HepG2 (cell line): ENCODE measurements around the gene ZFP69. TPM values are rescaled to one million over a fixed set of nuclear protein-coding genes. Genes with fewer than 3 reads are reported as not detected.

ENCODE experiments used
- ASH2L ChIP-seq: fragments of 300-600, 200-600 bp; sonication (generic); IDR thresholded peaks from 2 replicates; pipeline ENCODE4 v1.7.0; 2017; ENCODE audit warnings: low read depth, mild to moderate bottlenecking, moderate library complexity, mixed read lengths, low read length; ENCODE audit not compliant: insufficient read length
- ATRX ChIP-seq: sonication (generic); formaldehyde crosslinking; IDR thresholded peaks from 2 replicates; pipeline ENCODE4 v1.4.0; 2020; ENCODE audit warnings: missing genetic modification reagents, borderline replicate concordance
- CEBPG ChIP-seq: IDR thresholded peaks from 2 replicates; pipeline ENCODE4 v1.6.1; 2016
- EP300 ChIP-seq, 3 experiments: sonication (generic) in 1 of 3; formaldehyde crosslinking in 1 of 3; IDR thresholded peaks; 2 replicates each; pipeline versions ENCODE4 v1.5.1 to v1.6.1; 2011 to 2020; ENCODE audit warnings: low read depth in 2 of 3, low read length in 2 of 3, borderline replicate concordance in 1 of 3, improper control_type of control experiment in 1 of 3, mild to moderate bottlenecking in 1 of 3, missing genetic modification reagents in 1 of 3, moderate library complexity in 1 of 3
- ERF ChIP-seq: IDR thresholded peaks from 2 replicates; pipeline ENCODE4 v1.6.1; 2018; ENCODE audit warnings: missing biosample characterization, missing genetic modification reagents
- ETV6 ChIP-seq: sonication (generic); formaldehyde crosslinking; conservative IDR thresholded peaks from 2 replicates; pipeline ENCODE4 v1.4.0; 2020; ENCODE audit warnings: missing genetic modification reagents
- FIP1L1 ChIP-seq: fragments of 200-400 bp; formaldehyde crosslinking; IDR thresholded peaks from 2 replicates; pipeline ENCODE4 v1.6.1; 2018; ENCODE audit warnings: low read depth, mild to moderate bottlenecking, low read length, moderate library complexity, borderline replicate concordance; ENCODE audit not compliant: insufficient read depth
- FLYWCH1 ChIP-seq: sonication (generic); formaldehyde crosslinking; IDR thresholded peaks from 2 replicates; pipeline ENCODE4 v1.8.1; 2023; ENCODE audit warnings: mild to moderate bottlenecking, missing genetic modification reagents
- FOXC1 ChIP-seq: sonication (generic); formaldehyde crosslinking; IDR thresholded peaks from 2 replicates; pipeline ENCODE4 v1.8.0; 2022; ENCODE audit warnings: mild to moderate bottlenecking, missing genetic modification reagents, borderline replicate concordance
- FOXK1 ChIP-seq: sonication (generic); formaldehyde crosslinking; IDR thresholded peaks from 2 replicates; pipeline ENCODE4 v1.4.0; 2020; ENCODE audit warnings: low read depth, missing genetic modification reagents, borderline replicate concordance
- GLI4 ChIP-seq: sonication (generic); formaldehyde crosslinking; IDR thresholded peaks from 2 replicates; pipeline ENCODE4 v1.5.1; 2020; ENCODE audit warnings: missing genetic modification reagents, mild to moderate bottlenecking, moderate library complexity, borderline replicate concordance
- HNRNPH1 ChIP-seq: fragments of 200-400 bp; formaldehyde crosslinking; optimal IDR thresholded peaks from 2 replicates; pipeline ENCODE3; 2017; ENCODE audit warnings: mild to moderate bottlenecking, low read depth, low read length
- HOXA5 ChIP-seq: sonication (generic); formaldehyde crosslinking; IDR thresholded peaks from 2 replicates; pipeline ENCODE4 v1.4.0; 2020; ENCODE audit warnings: missing genetic modification reagents
- IKZF1 ChIP-seq: fragments of 450-650 bp; IDR thresholded peaks from 2 replicates; pipeline ENCODE4 v1.7.1; 2016
- KLF9 ChIP-seq: IDR thresholded peaks from 2 replicates; pipeline ENCODE4 v1.6.1; 2016; ENCODE audit warnings: low read depth
- MIXL1 ChIP-seq: IDR thresholded peaks from 2 replicates; pipeline ENCODE4 v1.6.1; 2016
- NFE2L2 ChIP-seq: fragments of 150-350 bp; IDR thresholded peaks from 2 replicates; pipeline ENCODE4 v1.6.1; 2014; ENCODE audit warnings: low read length
- NONO ChIP-seq, 2 experiments: fragments of 450-650 bp in 1 of 2; sonication (generic) in 1 of 2; formaldehyde crosslinking in 1 of 2; IDR thresholded peaks in 1 of 2; conservative IDR thresholded peaks in 1 of 2; 2 replicates each; pipeline versions ENCODE4 v1.6.1 to v1.8.0; 2017 to 2022; ENCODE audit warnings: mild to moderate bottlenecking in 1 of 2, missing genetic modification reagents in 1 of 2, moderate library complexity in 1 of 2
- RCOR2 ChIP-seq: IDR thresholded peaks from 2 replicates; pipeline ENCODE4 v1.6.1; 2016; ENCODE audit warnings: missing biosample characterization, missing genetic modification reagents
- SNRNP70 ChIP-seq: fragments of 200-400 bp; formaldehyde crosslinking; IDR thresholded peaks from 2 replicates; pipeline ENCODE4 v1.6.1; 2017; ENCODE audit warnings: mild to moderate bottlenecking, low read depth, low read length, moderate library complexity
- THAP11 ChIP-seq: IDR thresholded peaks from 2 replicates; pipeline ENCODE4 v1.6.1; 2016; ENCODE audit warnings: missing biosample characterization, missing genetic modification reagents
- TOPORS ChIP-seq: sonication (generic); formaldehyde crosslinking; IDR thresholded peaks from 2 replicates; pipeline ENCODE4 v1.8.0; 2023; ENCODE audit warnings: mild to moderate bottlenecking, missing genetic modification reagents
- WIZ ChIP-seq: sonication (generic); formaldehyde crosslinking; IDR thresholded peaks from 2 replicates; pipeline ENCODE4 v1.5.1; 2020; ENCODE audit warnings: mild to moderate bottlenecking, missing genetic modification reagents
- ZNF138 ChIP-seq: sonication (generic); formaldehyde crosslinking; IDR thresholded peaks from 2 replicates; pipeline ENCODE4 v1.5.0; 2020; ENCODE audit warnings: mild to moderate bottlenecking, low read depth, missing genetic modification reagents
- ZNF333 ChIP-seq: sonication (generic); formaldehyde crosslinking; IDR thresholded peaks from 2 replicates; pipeline ENCODE4 v1.4.0; 2020; ENCODE audit warnings: mild to moderate bottlenecking, missing genetic modification reagents, borderline replicate concordance
- ZNF562 ChIP-seq: sonication (generic); formaldehyde crosslinking; IDR thresholded peaks from 2 replicates; pipeline ENCODE4 v1.8.0; 2022; ENCODE audit warnings: missing genetic modification reagents, borderline replicate concordance
- ZNF713 ChIP-seq: sonication (generic); formaldehyde crosslinking; IDR thresholded peaks from 2 replicates; pipeline ENCODE4 v1.4.0; 2020; ENCODE audit warnings: mild to moderate bottlenecking, missing genetic modification reagents
- polyA plus RNA-seq, 8 experiments: library from polyadenylated mRNA; depleted of rRNA in 3 of 8; stranded (reverse) in 7 of 8; unstranded in 1 of 8; fragments of >200 nt; fragmentation: Illumina TruSeq in 4 of 8; extraction: Trizol in 4 of 8; gene quantifications; 2 replicates each; pipeline versions ENCODE4 v1.2.1 to v1.2.3, GENCODE V29; 2011 to 2016; ENCODE audit warnings: low read depth in 4 of 8, missing spikeins in 1 of 8, mixed read lengths in 1 of 8; ENCODE audit not compliant: insufficient read depth in 1 of 8
- total RNA-seq, 5 experiments: library from RNA; depleted of rRNA; stranded (reverse); fragments of >200 nt; fragmentation: Illumina TruSeq; extraction: Trizol; gene quantifications; 2 replicates each; pipeline ENCODE4 v1.2.3, GENCODE V29; 2016; ENCODE audit warnings: low read depth in 1 of 5
- TF ChIP-seq, protein P1 (sequence below): sonication (generic); formaldehyde crosslinking; IDR thresholded peaks from 2 replicates; pipeline ENCODE4 v1.8.1; 2023; ENCODE audit warnings: missing genetic modification reagents, mild to moderate bottlenecking, borderline replicate concordance
- TF ChIP-seq, protein P2 (sequence below): IDR thresholded peaks from 2 replicates; pipeline ENCODE4 v1.6.1; 2012; ENCODE audit warnings: low read length, improper control_type of control experiment
- TF ChIP-seq, protein P3 (sequence below): sonication (generic); formaldehyde crosslinking; IDR thresholded peaks from 2 replicates; pipeline ENCODE4 v1.4.0; 2020; ENCODE audit warnings: mild to moderate bottlenecking, missing genetic modification reagents

ZFP69 gene
- total and polyA plus RNA-seq, 2 of the 13 experiments (the other 11 are each of a cell fraction or from before 2014, with no cell fraction given) = 2.6 to 5.6 TPM

DNA sequence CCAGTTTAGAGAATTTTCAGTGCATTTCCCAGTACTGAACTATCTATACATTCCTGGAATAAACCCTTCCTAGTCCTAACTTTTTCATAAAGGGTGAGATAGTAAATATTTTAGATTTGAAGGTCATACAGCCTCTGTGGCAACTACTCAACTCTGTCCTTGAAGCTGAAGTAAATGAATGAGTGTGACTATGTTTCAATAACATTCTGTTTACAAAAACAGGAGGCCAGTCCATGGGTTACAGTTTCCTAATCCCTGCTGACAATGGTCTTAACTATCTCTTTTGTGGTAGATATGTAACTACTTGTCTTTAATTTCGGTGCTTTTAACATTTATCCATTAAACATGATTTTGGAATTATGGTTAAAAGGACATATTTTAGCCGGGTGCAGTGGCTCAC, 58.6 kb downstream of the ZFP69 start (continued):
- TF ChIP-seq FIP1L1 = no peak
- no peak for TF ChIP-seq IKZF1
- TF ChIP-seq, protein P1, sequence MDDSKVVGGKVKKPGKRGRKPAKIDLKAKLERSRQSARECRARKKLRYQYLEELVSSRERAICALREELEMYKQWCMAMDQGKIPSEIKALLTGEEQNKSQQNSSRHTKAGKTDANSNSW (CRISPR knock-in tag) = no peak
- TF ChIP-seq CEBPG (CRISPR knock-in tag) = peak; percentile 87
- no peak for TF ChIP-seq WIZ (CRISPR knock-in tag)
- TF ChIP-seq HOXA5 (CRISPR knock-in tag) = peak; percentile 66; the same call in 1 of the 2 replicates
- no peak for TF ChIP-seq NONO (IDR thresholded peaks at IDR 0.05)
- 0 out of 2 replicates have a peak, but pooled peaks have one; percentile 50 for TF ChIP-seq NONO (CRISPR knock-in tag; conservative IDR thresholded peaks at IDR 0.05)
- no peak for TF ChIP-seq ZNF138 (CRISPR knock-in tag)
- TF ChIP-seq, protein P2, sequence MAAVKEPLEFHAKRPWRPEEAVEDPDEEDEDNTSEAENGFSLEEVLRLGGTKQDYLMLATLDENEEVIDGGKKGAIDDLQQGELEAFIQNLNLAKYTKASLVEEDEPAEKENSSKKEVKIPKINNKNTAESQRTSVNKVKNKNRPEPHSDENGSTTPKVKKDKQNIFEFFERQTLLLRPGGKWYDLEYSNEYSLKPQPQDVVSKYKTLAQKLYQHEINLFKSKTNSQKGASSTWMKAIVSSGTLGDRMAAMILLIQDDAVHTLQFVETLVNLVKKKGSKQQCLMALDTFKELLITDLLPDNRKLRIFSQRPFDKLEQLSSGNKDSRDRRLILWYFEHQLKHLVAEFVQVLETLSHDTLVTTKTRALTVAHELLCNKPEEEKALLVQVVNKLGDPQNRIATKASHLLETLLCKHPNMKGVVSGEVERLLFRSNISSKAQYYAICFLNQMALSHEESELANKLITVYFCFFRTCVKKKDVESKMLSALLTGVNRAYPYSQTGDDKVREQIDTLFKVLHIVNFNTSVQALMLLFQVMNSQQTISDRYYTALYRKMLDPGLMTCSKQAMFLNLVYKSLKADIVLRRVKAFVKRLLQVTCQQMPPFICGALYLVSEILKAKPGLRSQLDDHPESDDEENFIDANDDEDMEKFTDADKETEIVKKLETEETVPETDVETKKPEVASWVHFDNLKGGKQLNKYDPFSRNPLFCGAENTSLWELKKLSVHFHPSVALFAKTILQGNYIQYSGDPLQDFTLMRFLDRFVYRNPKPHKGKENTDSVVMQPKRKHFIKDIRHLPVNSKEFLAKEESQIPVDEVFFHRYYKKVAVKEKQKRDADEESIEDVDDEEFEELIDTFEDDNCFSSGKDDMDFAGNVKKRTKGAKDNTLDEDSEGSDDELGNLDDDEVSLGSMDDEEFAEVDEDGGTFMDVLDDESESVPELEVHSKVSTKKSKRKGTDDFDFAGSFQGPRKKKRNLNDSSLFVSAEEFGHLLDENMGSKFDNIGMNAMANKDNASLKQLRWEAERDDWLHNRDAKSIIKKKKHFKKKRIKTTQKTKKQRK = no peak
- TF ChIP-seq FOXK1 = peak; percentile 83
- TF ChIP-seq FOXC1 (CRISPR knock-in tag) = no peak
- TF ChIP-seq ZNF562 (CRISPR knock-in tag) = no peak
- no peak for TF ChIP-seq ETV6
- TF ChIP-seq ZNF713 = no peak
- TF ChIP-seq MIXL1 = peak; percentile 81
- no peak for TF ChIP-seq SNRNP70
- no peak for TF ChIP-seq FLYWCH1 (CRISPR knock-in tag)
- peak; percentile 58 for TF ChIP-seq THAP11 (CRISPR knock-in tag)
- no peak for TF ChIP-seq TOPORS (CRISPR knock-in tag)
- peak in 1 of 2 experiments; percentile 88; a peak in 2 of 4 replicates for TF ChIP-seq EP300 (IDR thresholded peaks at IDR 0.05; ENCODE audit: low read depth in 2 of 2, low read length in 2 of 2)
- peak; percentile 74; the same call in 1 of the 2 replicates for TF ChIP-seq EP300 (CRISPR knock-in tag; IDR thresholded peaks at IDR 0.05; ENCODE audit: borderline replicate concordance)
- TF ChIP-seq, protein P3, sequence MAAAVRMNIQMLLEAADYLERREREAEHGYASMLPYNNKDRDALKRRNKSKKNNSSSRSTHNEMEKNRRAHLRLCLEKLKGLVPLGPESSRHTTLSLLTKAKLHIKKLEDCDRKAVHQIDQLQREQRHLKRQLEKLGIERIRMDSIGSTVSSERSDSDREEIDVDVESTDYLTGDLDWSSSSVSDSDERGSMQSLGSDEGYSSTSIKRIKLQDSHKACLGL (CRISPR knock-in tag) = no peak
- TF ChIP-seq GLI4 (CRISPR knock-in tag) = no peak
- TF ChIP-seq ERF (CRISPR knock-in tag) = peak; percentile 69; the same call in 1 of the 2 replicates
- no peak for TF ChIP-seq ATRX (CRISPR knock-in tag)
- no peak for TF ChIP-seq HNRNPH1
- no peak for TF ChIP-seq KLF9
- no peak for TF ChIP-seq NFE2L2
- TF ChIP-seq RCOR2 (CRISPR knock-in tag) = peak; percentile 56; the same call in 1 of the 2 replicates
- TF ChIP-seq ASH2L = peak; percentile 26
- TF ChIP-seq ZNF333 (CRISPR knock-in tag) = no peak
